Endodermal cell (in vitro differentiated cells): ENCODE data around the gene FFAR4. TPM values are rescaled to one million over a fixed set of nuclear protein-coding genes. Genes with fewer than 3 reads are reported as not detected.

Source experiments
- DNase-seq: peaks from one replicate; pipeline ENCODE4 v3.0.0-alpha.2; 2017
- H3K27ac ChIP-seq: 2 replicates; pipeline ENCODE4 v1.5.1; 2013; ENCODE audit warnings: mild to moderate bottlenecking, low read depth, low read length, moderate library complexity
- H3K27me3 ChIP-seq: 2 replicates; pipeline ENCODE4 v1.6.1; 2013; ENCODE audit warnings: mild to moderate bottlenecking, low read length, moderate library complexity; ENCODE audit not compliant: insufficient read depth, control insufficient read depth, poor library complexity, severe bottlenecking
- H3K36me3 ChIP-seq: 2 replicates; pipeline ENCODE4 v1.7.0; 2013; ENCODE audit warnings: mild to moderate bottlenecking, low read length, moderate library complexity; ENCODE audit not compliant: control insufficient read depth, insufficient read depth
- H3K4me1 ChIP-seq: one replicate; pipeline ENCODE4 v1.7.0; 2013; ENCODE audit warnings: low read length; ENCODE audit not compliant: control insufficient read depth, insufficient read depth
- H3K4me3 ChIP-seq: 2 replicates; pipeline ENCODE4 v1.5.1; 2013; ENCODE audit warnings: mild to moderate bottlenecking, low read length, moderate library complexity
- H3K9ac ChIP-seq: 2 replicates; pipeline ENCODE4 v1.6.1; 2013; ENCODE audit warnings: mild to moderate bottlenecking, low read length, moderate library complexity; ENCODE audit not compliant: poor library complexity, severe bottlenecking; ENCODE audit errors: extremely low read depth
- H3K9me3 ChIP-seq: 2 replicates; pipeline ENCODE4 v1.6.1; 2013; ENCODE audit warnings: mild to moderate bottlenecking, low read length, moderate library complexity; ENCODE audit not compliant: control insufficient read depth
- H3K27ac Mint-ChIP-seq: 2 replicates; pipeline ENCODE4 v1.8.0; 2020; ENCODE audit warnings: mixed read lengths
- H3K27me3 Mint-ChIP-seq: 2 replicates; pipeline ENCODE4 v1.8.0; 2021; ENCODE audit warnings: mild to moderate bottlenecking, mixed read lengths; ENCODE audit not compliant: insufficient read depth
- H3K36me3 Mint-ChIP-seq: 2 replicates; pipeline ENCODE4 v1.8.0; 2020; ENCODE audit warnings: low read depth, mixed read lengths
- H3K4me1 Mint-ChIP-seq: 2 replicates; pipeline ENCODE4 v1.8.0; 2020; ENCODE audit warnings: mixed read lengths
- H3K4me3 Mint-ChIP-seq: 2 replicates; pipeline ENCODE4 v1.8.0; 2020; ENCODE audit warnings: mild to moderate bottlenecking, moderate library complexity, mixed read lengths
- H3K9me3 Mint-ChIP-seq: 2 replicates; pipeline ENCODE4 v1.8.0; 2020; ENCODE audit warnings: mild to moderate bottlenecking, mixed read lengths
- WGBS, 2 experiments: methylation state at CpG; one replicate each; pipeline versions ENCODE4 v1.1.5 to v1.1.7; 2013; ENCODE audit warnings: missing lambda C conversion rate in 2 of 2, mixed read lengths in 1 of 2; ENCODE audit not compliant: insufficient coverage in 1 of 2, insufficient read length in 1 of 2; 5-methylcytosine and 5-hydroxymethylcytosine counted together
- total RNA-seq, 2 donors: library from RNA; stranded (reverse); fragmentation: NEBNext Ultra II Directional in 1 of 2; extraction: Animal tissue kit (Norgen Biotek cat#: 25700) in 1 of 2; gene quantifications; 2 replicates in 1 of 2; 3 replicates in 1 of 2; pipeline ENCODE4 v1.2.1, GENCODE V29; 2021
- TF ChIP-seq, protein P1 (sequence below): fragments of 200-600 bp; sonication (generic); conservative IDR thresholded peaks from 2 replicates; pipeline ENCODE4 v1.5.0; 2021; ENCODE audit warnings: antibody characterized with exemption, mild to moderate bottlenecking

The FFAR4 gene
- total RNA-seq, 2 donors from 2014 or later: not detected

DNA sequence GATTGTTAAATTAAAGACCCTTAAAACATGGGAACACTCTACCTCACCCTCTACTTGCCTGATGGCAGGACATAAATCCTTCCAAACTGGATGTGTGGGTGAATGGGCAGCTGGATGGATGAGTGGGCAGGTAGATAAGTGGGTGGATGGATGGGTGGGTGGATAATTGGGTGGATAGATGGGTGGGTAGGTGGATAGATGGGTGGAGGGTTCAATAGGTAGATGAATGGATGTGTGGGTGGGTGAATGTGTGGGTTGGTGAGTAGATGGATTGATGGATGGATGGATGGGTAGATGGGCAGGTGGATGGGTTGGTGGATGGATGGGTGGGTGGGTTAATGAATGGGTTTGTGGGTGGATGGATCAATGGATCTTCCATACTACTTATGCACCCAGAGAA, 18.9 kb upstream of the FFAR4 start:
- Mint-ChIP-seq H3K27me3 (peaks cover 4% of the 10 kb centered on the region), H3K9me3 (no peaks in the 10 kb centered on the region)
- H3K9ac ChIP-seq: no peak overlapping the region

GRCh38 chr10:93548376-93549071, 17.9 kb upstream of the FFAR4 start:
- no peaks in the 10 kb centered on the region for H3K9me3 Mint-ChIP-seq
- H3K4me1 ChIP-seq: no peaks in the 10 kb centered on the region
- no peak overlapping the region for H3K4me3 ChIP-seq
- WGBS, 2 experiments: 82 to 95% methylated on average over 3 to 5 of the region's 5 CpGs
- H3K9me3 ChIP-seq: no peaks in the 10 kb centered on the region
- peak; percentile 10 for DNase-seq
- H3K27me3 Mint-ChIP-seq: peaks cover 2% of the 10 kb centered on the region
- no peaks in the 10 kb centered on the region for H3K36me3 ChIP-seq
- H3K4me1 Mint-ChIP-seq: no peaks in the 10 kb centered on the region
- H3K9ac ChIP-seq: no peak overlapping the region
- H3K27ac ChIP-seq: no peak overlapping the region
- no peaks in the 10 kb centered on the region for H3K36me3 Mint-ChIP-seq
- H3K4me3 Mint-ChIP-seq: no peak overlapping the region
- no peaks in the 10 kb centered on the region for H3K27me3 ChIP-seq
- TF ChIP-seq, protein P1, sequence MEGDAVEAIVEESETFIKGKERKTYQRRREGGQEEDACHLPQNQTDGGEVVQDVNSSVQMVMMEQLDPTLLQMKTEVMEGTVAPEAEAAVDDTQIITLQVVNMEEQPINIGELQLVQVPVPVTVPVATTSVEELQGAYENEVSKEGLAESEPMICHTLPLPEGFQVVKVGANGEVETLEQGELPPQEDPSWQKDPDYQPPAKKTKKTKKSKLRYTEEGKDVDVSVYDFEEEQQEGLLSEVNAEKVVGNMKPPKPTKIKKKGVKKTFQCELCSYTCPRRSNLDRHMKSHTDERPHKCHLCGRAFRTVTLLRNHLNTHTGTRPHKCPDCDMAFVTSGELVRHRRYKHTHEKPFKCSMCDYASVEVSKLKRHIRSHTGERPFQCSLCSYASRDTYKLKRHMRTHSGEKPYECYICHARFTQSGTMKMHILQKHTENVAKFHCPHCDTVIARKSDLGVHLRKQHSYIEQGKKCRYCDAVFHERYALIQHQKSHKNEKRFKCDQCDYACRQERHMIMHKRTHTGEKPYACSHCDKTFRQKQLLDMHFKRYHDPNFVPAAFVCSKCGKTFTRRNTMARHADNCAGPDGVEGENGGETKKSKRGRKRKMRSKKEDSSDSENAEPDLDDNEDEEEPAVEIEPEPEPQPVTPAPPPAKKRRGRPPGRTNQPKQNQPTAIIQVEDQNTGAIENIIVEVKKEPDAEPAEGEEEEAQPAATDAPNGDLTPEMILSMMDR: no peak
- H3K27ac Mint-ChIP-seq: no peak overlapping the region

More for the DNA sequence above, 18.9 kb upstream of the FFAR4 start:
- no peak overlapping the region for H3K4me3 Mint-ChIP-seq
- no peak overlapping the region for H3K27ac ChIP-seq
- no peaks in the 10 kb centered on the region for H3K36me3 Mint-ChIP-seq
- H3K4me3 ChIP-seq: no peak overlapping the region
- H3K27me3 ChIP-seq: no peaks in the 10 kb centered on the region
- no peaks in the 10 kb centered on the region for H3K4me1 ChIP-seq
- DNase-seq: no peak
- H3K9me3 ChIP-seq: no peaks in the 10 kb centered on the region
- no peak overlapping the region for H3K27ac Mint-ChIP-seq
- TF ChIP-seq, protein P1: no peak
- no peaks in the 10 kb centered on the region for H3K36me3 ChIP-seq
- no peaks in the 10 kb centered on the region for H3K4me1 Mint-ChIP-seq

- Mint-ChIP-seq H3K36me3 (no peaks in the 10 kb centered on the region), H3K27me3 (peaks cover 2% of the 10 kb centered on the region), H3K4me3 (no peak overlapping the region), H3K4me1 (peaks cover 4% of the 10 kb centered on the region), H3K9me3 (no peaks in the 10 kb centered on the region), H3K27ac (no peak overlapping the region)
- Histone ChIP-seq H3K27me3 (no peaks in the 10 kb centered on the region), H3K27ac (no peak overlapping the region), H3K36me3 (no peaks in the 10 kb centered on the region), H3K9me3 (no peaks in the 10 kb centered on the region), H3K9ac (no peak overlapping the region), H3K4me3 (no peak overlapping the region), H3K4me1 (no peaks in the 10 kb centered on the region)
- TF ChIP-seq, protein P1: no peak
- peak; percentile 9 for DNase-seq
- WGBS, 2 experiments: 83 to 89% methylated on average over 3 of the region's 4 CpGs
These were observed 15.9 kb upstream of the FFAR4 start for GRCh38 chr10:93550606-93551005.
